H1 (cell line): ENCODE data around the gene LNX2. TPM values are rescaled to one million over a fixed set of nuclear protein-coding genes. Genes with fewer than 3 reads are reported as not detected.

Source experiments
- CTCF ChIA-PET: fragments of 300-600 bp; sonication (Branson Sonifier 250); formaldehyde crosslinking; loops from one replicate; lab custom pipeline; 2021; ENCODE audit not compliant: partially characterized antibody; lab: Charles Lee
- POLR2A ChIA-PET: fragments of 300-600 bp; sonication (Branson Sonifier 250); formaldehyde crosslinking; loops from one replicate; lab custom pipeline; 2021; ENCODE audit warnings: inconsistent platforms; ENCODE audit not compliant: partially characterized antibody; lab: Charles Lee
- DNase-seq, 2 experiments: peaks; one replicate each; pipeline versions ENCODE4 v3.0.0 to v3.0.0-alpha.2; 2010 to 2022; ENCODE audit warnings: low spot score in 2 of 2, low read depth in 1 of 2, mixed read lengths in 1 of 2
- FAIRE-seq: peaks from 2 replicates; lab custom pipeline; 2011; peaks lifted over from hg19 to GRCh38; lab: Jason Lieb, UNC
- H2AFZ ChIP-seq: 2 replicates; pipeline ENCODE4 v1.8.1; 2012; ENCODE audit warnings: low read length, inconsistent platforms
- H2AK5ac ChIP-seq: 2 replicates; pipeline ENCODE4 v1.6.1; 2013; ENCODE audit warnings: low read depth, low read length
- H2BK120ac ChIP-seq: replicated peaks from 2 replicates; pipeline ENCODE3; 2013; ENCODE audit warnings: low read depth, low read length, inconsistent platforms
- H2BK12ac ChIP-seq: 2 replicates; pipeline ENCODE4 v1.6.1; 2013; ENCODE audit warnings: low read depth, low read length
- H2BK15ac ChIP-seq: 2 replicates; pipeline ENCODE4 v1.6.1; 2013; ENCODE audit warnings: low read length
- H2BK20ac ChIP-seq: 2 replicates; pipeline ENCODE4 v1.6.1; 2013; ENCODE audit warnings: low read length
- H2BK5ac ChIP-seq: 2 replicates; pipeline ENCODE4 v1.6.1; 2013; ENCODE audit warnings: low read depth, low read length
- H3K14ac ChIP-seq: 2 replicates; pipeline ENCODE4 v1.6.1; 2013; ENCODE audit warnings: inconsistent platforms; ENCODE audit not compliant: insufficient read length
- H3K18ac ChIP-seq: 2 replicates; pipeline ENCODE4 v1.6.1; 2013; ENCODE audit warnings: low read length; ENCODE audit errors: extremely low read depth
- H3K23ac ChIP-seq: 2 replicates; pipeline ENCODE4 v1.6.1; 2013; ENCODE audit warnings: inconsistent platforms; ENCODE audit not compliant: insufficient read length
- H3K23me2 ChIP-seq: 2 replicates; pipeline ENCODE4 v1.6.1; 2013; ENCODE audit warnings: low read depth, low read length
- H3K27ac ChIP-seq: 2 replicates; pipeline ENCODE4 v1.6.1; 2011; ENCODE audit warnings: low read depth, low read length, inconsistent platforms
- H3K27me3 ChIP-seq, 4 experiments: replicated peaks in 1 of 4; 1 replicate in 1 of 4; 2 replicates in 3 of 4; pipeline versions ENCODE4 v1.6.1 to v1.8.1; 2011 to 2013; ENCODE audit warnings: low read length in 3 of 4, mild to moderate bottlenecking in 3 of 4, inconsistent platforms in 2 of 4, mixed read lengths in 2 of 4, moderate library complexity in 1 of 4; ENCODE audit not compliant: control insufficient read depth in 3 of 4, insufficient read depth in 3 of 4; ENCODE audit errors: extremely low read depth in 1 of 4
- H3K36me3 ChIP-seq, 4 experiments: 2 replicates each; pipeline versions ENCODE4 v1.6.1 to v1.8.1; 2011 to 2013; ENCODE audit warnings: mild to moderate bottlenecking in 4 of 4, low read length in 3 of 4, moderate library complexity in 2 of 4, control low read depth in 1 of 4, inconsistent platforms in 1 of 4; ENCODE audit not compliant: insufficient read depth in 4 of 4, control insufficient read depth in 2 of 4
- H3K4ac ChIP-seq: replicated peaks from 2 replicates; pipeline ENCODE3; 2013; ENCODE audit warnings: low read length, low read depth, mixed read lengths, inconsistent platforms; ENCODE audit not compliant: insufficient read length
- H3K4me1 ChIP-seq, 4 experiments: replicated peaks in 1 of 4; 1 replicate in 1 of 4; 2 replicates in 3 of 4; pipeline versions ENCODE4 v1.6.1 to v1.8.1; 2011 to 2013; ENCODE audit warnings: low read length in 3 of 4, inconsistent platforms in 2 of 4, mixed read lengths in 1 of 4; ENCODE audit not compliant: insufficient read depth in 4 of 4, control insufficient read depth in 3 of 4
- H3K4me2 ChIP-seq, 2 experiments: 2 replicates each; pipeline versions ENCODE4 v1.6.1 to v1.8.1; 2011 to 2013; ENCODE audit warnings: low read depth in 2 of 2, low read length in 2 of 2, control low read depth in 1 of 2, inconsistent platforms in 1 of 2, mild to moderate bottlenecking in 1 of 2; ENCODE audit not compliant: insufficient read depth in 1 of 2
- H3K4me3 ChIP-seq, 4 experiments: fragments of 200-600, 300-600 bp in 1 of 4; sonication (generic), shearing (Covaris generic), sonication (Bioruptor Twin) in 1 of 4; 2 replicates each; pipeline versions ENCODE4 v1.5.1 to v1.8.1; 2011 to 2016; ENCODE audit warnings: low read length in 4 of 4, low read depth in 3 of 4, control low read depth in 2 of 4, inconsistent platforms in 2 of 4, mild to moderate bottlenecking in 2 of 4, mixed read lengths in 1 of 4, moderate library complexity in 1 of 4; ENCODE audit not compliant: insufficient read depth in 2 of 4; ENCODE audit errors: extremely low read depth in 1 of 4
- H3K56ac ChIP-seq: replicated peaks from 2 replicates; pipeline ENCODE3; 2013; ENCODE audit warnings: low read depth, mild to moderate bottlenecking, mixed read lengths, low read length, inconsistent platforms; ENCODE audit not compliant: insufficient read length
- H3K79me1 ChIP-seq: 2 replicates; pipeline ENCODE4 v1.6.1; 2013; ENCODE audit warnings: low read depth, low read length, control low read depth
- H3K79me2 ChIP-seq, 2 experiments: 2 replicates each; pipeline versions ENCODE4 v1.6.1 to v1.8.1; 2012 to 2013; ENCODE audit warnings: low read length in 2 of 2, mild to moderate bottlenecking in 2 of 2, inconsistent platforms in 1 of 2; ENCODE audit not compliant: insufficient read depth in 2 of 2, control insufficient read depth in 1 of 2
- H3K9ac ChIP-seq, 4 experiments: replicated peaks in 1 of 4; 1 replicate in 1 of 4; 2 replicates in 3 of 4; pipeline versions ENCODE4 v1.6.1 to v1.8.1; 2011 to 2013; ENCODE audit warnings: low read depth in 3 of 4, low read length in 3 of 4, control low read depth in 2 of 4, mild to moderate bottlenecking in 2 of 4, moderate library complexity in 2 of 4, inconsistent platforms in 1 of 4; ENCODE audit errors: extremely low read depth in 1 of 4
- H3K9me3 ChIP-seq, 2 experiments: 2 replicates each; pipeline versions ENCODE4 v1.6.1 to v1.8.1; 2012 to 2013; ENCODE audit warnings: mild to moderate bottlenecking in 2 of 2, moderate library complexity in 2 of 2, control low read depth in 1 of 2, inconsistent platforms in 1 of 2, low read depth in 1 of 2, low read length in 1 of 2, mixed read lengths in 1 of 2; ENCODE audit not compliant: insufficient read depth in 2 of 2
- H4K20me1 ChIP-seq, 2 experiments: replicated peaks in 1 of 2; 2 replicates each; pipeline versions ENCODE3 to v1.8.1; 2011 to 2013; ENCODE audit warnings: inconsistent platforms in 2 of 2, low read length in 2 of 2, mild to moderate bottlenecking in 1 of 2; ENCODE audit not compliant: insufficient read depth in 2 of 2, control insufficient read depth in 1 of 2
- H4K5ac ChIP-seq: 2 replicates; pipeline ENCODE4 v1.6.1; 2013; ENCODE audit warnings: low read length, low read depth, mixed read lengths, inconsistent platforms; ENCODE audit not compliant: insufficient read length
- H4K8ac ChIP-seq: 2 replicates; pipeline ENCODE4 v1.8.0; 2013; ENCODE audit warnings: mild to moderate bottlenecking, moderate library complexity, low read length, inconsistent platforms; ENCODE audit not compliant: insufficient read depth; ENCODE audit errors: extremely low read depth
- H4K91ac ChIP-seq: replicated peaks from 2 replicates; pipeline ENCODE3; 2013; ENCODE audit warnings: low read length, mixed read lengths, inconsistent platforms; ENCODE audit not compliant: insufficient read length
- ASH2L ChIP-seq: fragments of 200-600, 300-600 bp; sonication (generic); IDR thresholded peaks from one replicate; pipeline ENCODE4 v1.7.1; 2017; ENCODE audit warnings: low read length
- BCL11A ChIP-seq, 2 experiments: IDR thresholded peaks; one replicate each; pipeline ENCODE4 v1.6.1; 2011; ENCODE audit warnings: low read depth in 2 of 2, low read length in 2 of 2, mild to moderate bottlenecking in 2 of 2
- BRCA1 ChIP-seq: IDR thresholded peaks from 2 replicates; pipeline ENCODE4 v1.6.1; 2012; ENCODE audit warnings: low read depth, low read length, improper control_type of control experiment
- EP300 ChIP-seq, 2 experiments: IDR thresholded peaks; 1 replicate in 1 of 2; 2 replicates in 1 of 2; pipeline ENCODE4 v1.6.1; 2011 to 2012; ENCODE audit warnings: low read depth in 2 of 2, low read length in 2 of 2, mild to moderate bottlenecking in 2 of 2, borderline replicate concordance in 1 of 2, inconsistent platforms in 1 of 2, moderate library complexity in 1 of 2
- JUN ChIP-seq: IDR thresholded peaks from 2 replicates; pipeline ENCODE4 v1.6.1; 2011; ENCODE audit warnings: low read depth, mild to moderate bottlenecking, improper control_type of control experiment, low read length
- NANOG ChIP-seq: IDR thresholded peaks from 2 replicates; pipeline ENCODE4 v1.6.1; 2011; ENCODE audit warnings: low read length, low read depth, mild to moderate bottlenecking, inconsistent platforms; ENCODE audit not compliant: insufficient read depth, poor library complexity, severe bottlenecking
- POLR2AphosphoS5 ChIP-seq: IDR thresholded peaks from 2 replicates; pipeline ENCODE4 v1.6.1; 2011; ENCODE audit warnings: low read depth, low read length
- POU5F1 ChIP-seq: IDR thresholded peaks from 2 replicates; pipeline ENCODE4 v1.6.1; 2011; ENCODE audit warnings: low read depth, mild to moderate bottlenecking, low read length, moderate library complexity
- RFX5 ChIP-seq: IDR thresholded peaks from 2 replicates; pipeline ENCODE4 v1.6.1; 2011; ENCODE audit warnings: low read depth, low read length, improper control_type of control experiment, borderline replicate concordance
- RXRA ChIP-seq: IDR thresholded peaks from 2 replicates; pipeline ENCODE4 v1.6.1; 2011; ENCODE audit warnings: low read depth, mild to moderate bottlenecking, low read length, moderate library complexity; ENCODE audit not compliant: insufficient read depth
- SIX5 ChIP-seq: IDR thresholded peaks from 2 replicates; pipeline ENCODE4 v1.6.1; 2011; ENCODE audit warnings: mild to moderate bottlenecking, low read depth, low read length
- SP2 ChIP-seq: IDR thresholded peaks from 2 replicates; pipeline ENCODE4 v1.6.1; 2012; ENCODE audit warnings: mild to moderate bottlenecking, low read length, inconsistent platforms
- SP4 ChIP-seq: IDR thresholded peaks from 2 replicates; pipeline ENCODE4 v1.6.1; 2012; ENCODE audit warnings: low read length, inconsistent platforms
- USF2 ChIP-seq: IDR thresholded peaks from 2 replicates; pipeline ENCODE4 v1.6.1; 2011; ENCODE audit warnings: low read length, improper control_type of control experiment
- WGBS, 2 experiments: shearing (Covaris generic) in 1 of 2; methylation state at CpG; one replicate each; pipeline versions ENCODE4 v1.1.6 to v1.1.7; 2013 to 2015; ENCODE audit warnings: low lambda C conversion rate in 2 of 2, mixed read lengths in 2 of 2, inconsistent platforms in 1 of 2, low coverage in 1 of 2, missing lambda C conversion rate in 1 of 2; ENCODE audit not compliant: insufficient replicate concordance in 2 of 2, insufficient coverage in 1 of 2, insufficient read length in 1 of 2; ENCODE audit errors: extremely low coverage in 1 of 2, missing lambda C conversion rate in 1 of 2; 5-methylcytosine and 5-hydroxymethylcytosine counted together
- polyA plus RNA-seq, 7 experiments: library from polyadenylated mRNA; depleted of rRNA in 3 of 7; stranded (reverse) in 5 of 7; unstranded in 2 of 7; fragments of >200 nt in 5 of 7; fragments of 200-250 nt in 2 of 7; gene quantifications; 1 replicate in 5 of 7; 2 replicates in 1 of 7; 4 replicates in 1 of 7; pipeline versions ENCODE4 v1.2.1 to v1.2.3, GENCODE V29; 2011 to 2013; ENCODE audit warnings: missing spikeins in 2 of 7, mixed read lengths in 2 of 7
- total RNA-seq: library from RNA; stranded (reverse); fragmentation: NEBNext Ultra II Directional; extraction: Animal tissue kit (Norgen Biotek cat#: 25700); gene quantifications from 2 replicates; pipeline ENCODE4 v1.2.1, GENCODE V29; 2021

The LNX2 gene
- total and polyA plus RNA-seq, 2 of the 8 experiments (the other 6 are each of a cell fraction or from before 2014, with no cell fraction given) = 6.4 to 13.9 TPM

GRCh38 chr13:27551562-27551961, 68.8 kb downstream of the LNX2 start:
- no peaks in the 10 kb centered on the region for H3K27me3 ChIP-seq
- FAIRE-seq (no peak), DNase-seq (no peak)
- H3K4me2 ChIP-seq = no peak overlapping the region
- no peak overlapping the region for H2BK15ac ChIP-seq
- no peaks in the 10 kb centered on the region for H3K9me3 ChIP-seq
- no peak overlapping the region for H3K56ac ChIP-seq
- H2BK5ac ChIP-seq = no peak overlapping the region
- no peak overlapping the region for H4K8ac ChIP-seq
- no peak overlapping the region for H2AFZ ChIP-seq
- no peak overlapping the region for H4K5ac ChIP-seq
- CTCF ChIA-PET = interaction anchor here (0.7 to 1.1 kb wide), 4 partner anchors 12 to 79 kb away, joined by 3 to 4 read pairs (median 3); no protein-coding TSS in a partner anchor
- no peaks in the 10 kb centered on the region; the same call in 1 of the 2 replicates for H3K23me2 ChIP-seq
- no peak overlapping the region for H4K91ac ChIP-seq
- H3K79me2 ChIP-seq = no peaks in the 10 kb centered on the region
- POLR2A ChIA-PET = interaction anchor here (1.5 kb wide), 1 partner anchor 11 kb away, joined by 6 read pairs; no protein-coding TSS in a partner anchor
- H3K4me1 ChIP-seq = no peaks in the 10 kb centered on the region
- no peak overlapping the region for H3K14ac ChIP-seq
- no peak overlapping the region for H3K18ac ChIP-seq
- peaks cover 2 to 42% (median 16%) of the 10 kb centered on the region in 4 experiments; a peak in 6 of 8 replicates for H3K36me3 ChIP-seq
- H3K4me3 ChIP-seq = no peak overlapping the region
- no peak overlapping the region for H3K4ac ChIP-seq
- H2BK120ac ChIP-seq = no peak overlapping the region
- 90% methylated on average over 4 of the region's 4 CpGs; no CpG with 5 or more reads in 1 of the 2 experiments for WGBS, 2 experiments
- no peak overlapping the region for H3K27ac ChIP-seq
- no peak overlapping the region for H2AK5ac ChIP-seq
- no peak overlapping the region for H2BK20ac ChIP-seq
- H4K20me1 ChIP-seq = no peaks in the 10 kb centered on the region
- no peak overlapping the region for H3K9ac ChIP-seq
- no peaks in the 10 kb centered on the region for H3K79me1 ChIP-seq
- no peak overlapping the region for H2BK12ac ChIP-seq
- H3K23ac ChIP-seq = no peak overlapping the region
- TF ChIP-seq BRCA1 (no peak), RXRA (no peak), SP4 (no peak), USF2 (no peak), SP2 (no peak), SIX5 (no peak), RFX5 (no peak), EP300 (IDR thresholded peaks at IDR 0.05; ENCODE audit: borderline replicate concordance in 1 of 2, low read depth in 2 of 2, low read length in 2 of 2) (no peak), NANOG (no peak), ASH2L (no peak), POLR2AphosphoS5 (no peak), JUN (no peak), POU5F1 (no peak), BCL11A (IDR thresholded peaks at IDR 0.05; ENCODE audit: low read depth in 2 of 2, low read length in 2 of 2) (no peak)
